ENCODE results near the gene DLGAP1. TPM values are rescaled to one million over a fixed set of nuclear protein-coding genes. Genes with fewer than 3 reads are reported as not detected.

Gene DLGAP1
- polyA plus RNA-seq, 1 donor from 2014 or later: 4.5 TPM

DNA sequence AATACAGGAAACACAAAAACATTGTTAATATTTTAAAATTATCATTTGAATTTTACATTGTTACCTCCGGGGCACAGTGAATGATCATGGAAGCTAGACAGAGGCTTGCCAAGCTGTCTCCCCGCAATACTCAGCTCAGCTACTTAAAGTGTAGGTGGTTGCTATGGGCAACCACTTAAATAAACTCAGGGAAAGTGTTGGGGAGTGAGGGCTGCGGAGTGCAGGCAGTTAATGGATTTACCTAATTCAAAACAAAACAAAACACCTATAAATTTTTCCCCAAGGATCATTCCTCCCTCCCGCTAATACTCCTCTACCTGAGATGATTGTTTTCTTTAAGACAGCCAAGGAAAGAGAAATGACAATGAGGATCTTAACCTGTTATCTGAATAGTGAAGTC lies 655.6 kb downstream of the DLGAP1 start:
- no peak overlapping the region for H2AFZ ChIP-seq (ENCODE audit: low read depth, low read length)
- no peaks in the 10 kb centered on the region for H3K36me3 ChIP-seq (ENCODE audit: insufficient read depth, low read length)
- no peak overlapping the region for H3K4me2 ChIP-seq (ENCODE audit: low read length)
- TF ChIP-seq EZH2 (IDR thresholded peaks at IDR 0.05; ENCODE audit: borderline replicate concordance, insufficient read depth, low read length, poor library complexity, severe bottlenecking) (no peak), EP300 (conservative IDR thresholded peaks at IDR 0.05; ENCODE audit: poor library complexity, severe bottlenecking) (peak; percentile 18), TAF1 (IDR thresholded peaks at IDR 0.05; ENCODE audit: low read depth) (no peak)
- no peaks in the 10 kb centered on the region for H3K79me2 ChIP-seq (replicated peaks; ENCODE audit: insufficient read depth, low read length)
- no peak overlapping the region for H3K9ac ChIP-seq (ENCODE audit: low read length)
- H3K9me3 ChIP-seq (ENCODE audit: low read length): no peaks in the 10 kb centered on the region
- H4K20me1 ChIP-seq (ENCODE audit: insufficient read depth): no peaks in the 10 kb centered on the region
- no peaks in the 10 kb centered on the region for H3K9me2 ChIP-seq (ENCODE audit: insufficient read depth, low read length)
- no peaks in the 10 kb centered on the region for H3K27me3 ChIP-seq (ENCODE audit: insufficient read depth, low read depth, low read length)
- H3F3A ChIP-seq (ENCODE audit: insufficient read depth, low read length, poor library complexity, severe bottlenecking): no peaks in the 10 kb centered on the region
- no peak overlapping the region for H3K27ac ChIP-seq (ENCODE audit: low read length)
- no peak overlapping the region for H3K4me3 ChIP-seq (ENCODE audit: low read length)

GRCh38 chr18:3798032-3798431 lies 657.1 kb downstream of the DLGAP1 start:
- Histone ChIP-seq H3F3A (ENCODE audit: insufficient read depth, low read length, poor library complexity, severe bottlenecking) (no peaks in the 10 kb centered on the region), H3K4me2 (ENCODE audit: low read length) (no peak overlapping the region), H3K9me3 (ENCODE audit: low read length) (no peaks in the 10 kb centered on the region), H4K20me1 (ENCODE audit: insufficient read depth) (no peaks in the 10 kb centered on the region), H3K79me2 (replicated peaks; ENCODE audit: insufficient read depth, low read length) (no peaks in the 10 kb centered on the region), H2AFZ (ENCODE audit: low read depth, low read length) (no peak overlapping the region), H3K36me3 (ENCODE audit: insufficient read depth, low read length) (no peaks in the 10 kb centered on the region), H3K9me2 (ENCODE audit: insufficient read depth, low read length) (no peaks in the 10 kb centered on the region), H3K27ac (ENCODE audit: low read length) (no peak overlapping the region), H3K4me3 (ENCODE audit: low read length) (no peak overlapping the region), H3K9ac (ENCODE audit: low read length) (no peak overlapping the region), H3K27me3 (ENCODE audit: insufficient read depth, low read depth, low read length) (no peaks in the 10 kb centered on the region)
- TF ChIP-seq SMC3 (conservative IDR thresholded peaks at IDR 0.05; ENCODE audit: poor library complexity): no peak
- TF ChIP-seq TAF1 (IDR thresholded peaks at IDR 0.05; ENCODE audit: low read depth): no peak
- TF ChIP-seq MXI1 (conservative IDR thresholded peaks at IDR 0.05; ENCODE audit: poor library complexity, severe bottlenecking): no peak
- TF ChIP-seq POLR2AphosphoS5 (IDR thresholded peaks at IDR 0.05): no peak
- TF ChIP-seq, protein P1, sequence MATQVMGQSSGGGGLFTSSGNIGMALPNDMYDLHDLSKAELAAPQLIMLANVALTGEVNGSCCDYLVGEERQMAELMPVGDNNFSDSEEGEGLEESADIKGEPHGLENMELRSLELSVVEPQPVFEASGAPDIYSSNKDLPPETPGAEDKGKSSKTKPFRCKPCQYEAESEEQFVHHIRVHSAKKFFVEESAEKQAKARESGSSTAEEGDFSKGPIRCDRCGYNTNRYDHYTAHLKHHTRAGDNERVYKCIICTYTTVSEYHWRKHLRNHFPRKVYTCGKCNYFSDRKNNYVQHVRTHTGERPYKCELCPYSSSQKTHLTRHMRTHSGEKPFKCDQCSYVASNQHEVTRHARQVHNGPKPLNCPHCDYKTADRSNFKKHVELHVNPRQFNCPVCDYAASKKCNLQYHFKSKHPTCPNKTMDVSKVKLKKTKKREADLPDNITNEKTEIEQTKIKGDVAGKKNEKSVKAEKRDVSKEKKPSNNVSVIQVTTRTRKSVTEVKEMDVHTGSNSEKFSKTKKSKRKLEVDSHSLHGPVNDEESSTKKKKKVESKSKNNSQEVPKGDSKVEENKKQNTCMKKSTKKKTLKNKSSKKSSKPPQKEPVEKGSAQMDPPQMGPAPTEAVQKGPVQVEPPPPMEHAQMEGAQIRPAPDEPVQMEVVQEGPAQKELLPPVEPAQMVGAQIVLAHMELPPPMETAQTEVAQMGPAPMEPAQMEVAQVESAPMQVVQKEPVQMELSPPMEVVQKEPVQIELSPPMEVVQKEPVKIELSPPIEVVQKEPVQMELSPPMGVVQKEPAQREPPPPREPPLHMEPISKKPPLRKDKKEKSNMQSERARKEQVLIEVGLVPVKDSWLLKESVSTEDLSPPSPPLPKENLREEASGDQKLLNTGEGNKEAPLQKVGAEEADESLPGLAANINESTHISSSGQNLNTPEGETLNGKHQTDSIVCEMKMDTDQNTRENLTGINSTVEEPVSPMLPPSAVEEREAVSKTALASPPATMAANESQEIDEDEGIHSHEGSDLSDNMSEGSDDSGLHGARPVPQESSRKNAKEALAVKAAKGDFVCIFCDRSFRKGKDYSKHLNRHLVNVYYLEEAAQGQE (IDR thresholded peaks at IDR 0.05; ENCODE audit: borderline replicate concordance): no peak
- TF ChIP-seq RAD21 (conservative IDR thresholded peaks at IDR 0.05): no peak
- TF ChIP-seq EZH2 (IDR thresholded peaks at IDR 0.05; ENCODE audit: borderline replicate concordance, insufficient read depth, low read length, poor library complexity, severe bottlenecking): no peak
- TF ChIP-seq, protein P2, sequence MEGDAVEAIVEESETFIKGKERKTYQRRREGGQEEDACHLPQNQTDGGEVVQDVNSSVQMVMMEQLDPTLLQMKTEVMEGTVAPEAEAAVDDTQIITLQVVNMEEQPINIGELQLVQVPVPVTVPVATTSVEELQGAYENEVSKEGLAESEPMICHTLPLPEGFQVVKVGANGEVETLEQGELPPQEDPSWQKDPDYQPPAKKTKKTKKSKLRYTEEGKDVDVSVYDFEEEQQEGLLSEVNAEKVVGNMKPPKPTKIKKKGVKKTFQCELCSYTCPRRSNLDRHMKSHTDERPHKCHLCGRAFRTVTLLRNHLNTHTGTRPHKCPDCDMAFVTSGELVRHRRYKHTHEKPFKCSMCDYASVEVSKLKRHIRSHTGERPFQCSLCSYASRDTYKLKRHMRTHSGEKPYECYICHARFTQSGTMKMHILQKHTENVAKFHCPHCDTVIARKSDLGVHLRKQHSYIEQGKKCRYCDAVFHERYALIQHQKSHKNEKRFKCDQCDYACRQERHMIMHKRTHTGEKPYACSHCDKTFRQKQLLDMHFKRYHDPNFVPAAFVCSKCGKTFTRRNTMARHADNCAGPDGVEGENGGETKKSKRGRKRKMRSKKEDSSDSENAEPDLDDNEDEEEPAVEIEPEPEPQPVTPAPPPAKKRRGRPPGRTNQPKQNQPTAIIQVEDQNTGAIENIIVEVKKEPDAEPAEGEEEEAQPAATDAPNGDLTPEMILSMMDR (IDR thresholded peaks at IDR 0.05; ENCODE audit: poor library complexity, severe bottlenecking): no peak
- TF ChIP-seq EP300 (conservative IDR thresholded peaks at IDR 0.05; ENCODE audit: poor library complexity, severe bottlenecking): no peak

All from neural cell (in vitro differentiated cells).